Measurements from ENCODE around the gene ZNF536.

- TF ChIP-seq, protein P1, sequence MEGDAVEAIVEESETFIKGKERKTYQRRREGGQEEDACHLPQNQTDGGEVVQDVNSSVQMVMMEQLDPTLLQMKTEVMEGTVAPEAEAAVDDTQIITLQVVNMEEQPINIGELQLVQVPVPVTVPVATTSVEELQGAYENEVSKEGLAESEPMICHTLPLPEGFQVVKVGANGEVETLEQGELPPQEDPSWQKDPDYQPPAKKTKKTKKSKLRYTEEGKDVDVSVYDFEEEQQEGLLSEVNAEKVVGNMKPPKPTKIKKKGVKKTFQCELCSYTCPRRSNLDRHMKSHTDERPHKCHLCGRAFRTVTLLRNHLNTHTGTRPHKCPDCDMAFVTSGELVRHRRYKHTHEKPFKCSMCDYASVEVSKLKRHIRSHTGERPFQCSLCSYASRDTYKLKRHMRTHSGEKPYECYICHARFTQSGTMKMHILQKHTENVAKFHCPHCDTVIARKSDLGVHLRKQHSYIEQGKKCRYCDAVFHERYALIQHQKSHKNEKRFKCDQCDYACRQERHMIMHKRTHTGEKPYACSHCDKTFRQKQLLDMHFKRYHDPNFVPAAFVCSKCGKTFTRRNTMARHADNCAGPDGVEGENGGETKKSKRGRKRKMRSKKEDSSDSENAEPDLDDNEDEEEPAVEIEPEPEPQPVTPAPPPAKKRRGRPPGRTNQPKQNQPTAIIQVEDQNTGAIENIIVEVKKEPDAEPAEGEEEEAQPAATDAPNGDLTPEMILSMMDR (IDR thresholded peaks at IDR 0.05), result no peak
- no peak for TF ChIP-seq POLR2A (IDR thresholded peaks at IDR 0.05)
Measured at GRCh38 chr19:30469774-30470173, 97.6 kb downstream of the ZNF536 start.

Measured in tibial nerve (tissue), 3 donors.